Measurements from ENCODE around the gene UVRAG.
"Not testable (repeated sequence)": the region's sequence is repeated elsewhere in the genome, so short reads cannot be mapped to it uniquely, and the experiment has no call there.

Gene UVRAG

DNA sequence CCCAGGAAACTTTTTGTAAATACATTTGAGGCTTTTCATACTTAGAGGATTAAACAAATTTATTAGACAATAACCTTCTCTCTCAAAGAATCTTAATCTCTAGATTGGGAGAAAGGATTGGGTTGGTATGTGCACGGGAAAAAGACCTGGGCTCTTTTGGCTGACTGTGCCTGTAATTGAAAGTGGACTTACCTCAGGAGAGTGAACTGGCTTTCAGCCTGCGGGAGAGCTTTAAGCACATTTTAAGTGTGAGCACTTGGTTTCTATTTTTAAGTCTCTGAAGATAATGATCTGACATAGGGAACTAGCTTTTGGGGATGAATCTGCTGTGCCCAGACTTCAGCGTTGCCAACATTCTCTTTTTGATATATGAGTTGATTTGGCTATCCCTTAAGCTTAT is 35.8 kb downstream of the UVRAG start:
- DNase-seq, result no peak

DNA sequence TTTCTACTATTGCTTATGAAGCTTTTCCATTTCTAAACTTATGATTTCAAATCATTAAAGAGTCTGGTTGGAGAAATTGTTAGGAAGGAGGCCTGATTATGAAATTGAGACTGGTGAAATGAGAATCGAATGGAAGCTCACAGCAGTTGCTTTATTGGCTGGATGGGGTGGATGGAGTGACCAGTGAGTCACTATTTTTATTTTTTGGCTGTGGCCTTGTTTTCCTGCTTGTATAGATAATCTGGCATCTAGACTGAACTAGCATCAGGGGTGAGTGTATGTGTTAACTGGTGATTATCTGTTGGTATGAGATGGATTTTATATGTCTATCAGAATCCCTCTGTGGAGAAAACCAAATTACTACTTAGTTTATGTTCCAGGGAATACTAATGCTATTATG is 36.2 kb downstream of the UVRAG start:
- no peak for DNase-seq

- no peak for DNase-seq
Observed at GRCh38 chr11:75852406-75853017, 37.5 kb downstream of the UVRAG start.

DNA sequence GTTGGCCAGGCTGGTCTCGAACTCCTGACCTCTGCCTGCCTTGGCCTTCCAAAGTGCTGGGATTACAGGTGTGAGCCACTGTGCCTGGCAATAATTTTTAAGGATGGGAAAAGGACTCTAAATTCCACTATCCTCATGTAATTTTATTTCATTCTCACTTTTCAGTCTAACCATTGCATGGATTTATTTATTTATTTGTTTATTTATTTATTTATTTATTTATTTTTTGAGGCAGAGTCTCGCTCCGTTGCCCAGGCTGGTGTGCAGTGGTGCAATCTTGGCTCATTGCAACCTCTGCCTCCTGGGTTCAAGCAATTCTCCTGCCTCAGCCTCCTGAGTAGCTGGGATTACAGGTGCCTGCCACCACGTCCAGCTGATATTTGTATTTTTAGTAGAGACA is 38.6 kb downstream of the UVRAG start:
- not testable (repeated sequence) for DNase-seq

GRCh38 chr11:75853971-75854370 is 39.0 kb downstream of the UVRAG start:
- DNase-seq, result no peak

DNA sequence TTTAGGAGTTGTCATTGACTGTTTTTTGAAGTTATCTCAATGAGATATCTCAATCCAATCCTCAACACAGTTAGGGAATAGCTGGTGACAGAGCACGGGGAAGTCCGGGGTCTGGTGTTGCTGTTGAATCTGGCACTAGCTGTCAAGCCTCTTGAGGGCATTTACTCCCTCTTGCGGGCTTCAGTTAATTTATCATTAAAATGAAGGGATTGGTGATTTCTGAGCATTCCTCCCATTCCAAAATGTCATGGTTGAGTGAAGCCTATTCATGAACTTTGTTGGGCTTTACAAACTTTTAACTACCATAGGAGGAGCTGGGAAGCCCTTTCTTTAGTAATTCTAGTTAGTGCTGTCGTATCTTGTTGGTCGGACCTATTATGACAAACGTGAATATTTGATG is 40.2 kb downstream of the UVRAG start:
- DNase-seq, result no peak

GRCh38 chr11:75856912-75857311 is 41.9 kb downstream of the UVRAG start:
- DNase-seq, result no peak

DNA sequence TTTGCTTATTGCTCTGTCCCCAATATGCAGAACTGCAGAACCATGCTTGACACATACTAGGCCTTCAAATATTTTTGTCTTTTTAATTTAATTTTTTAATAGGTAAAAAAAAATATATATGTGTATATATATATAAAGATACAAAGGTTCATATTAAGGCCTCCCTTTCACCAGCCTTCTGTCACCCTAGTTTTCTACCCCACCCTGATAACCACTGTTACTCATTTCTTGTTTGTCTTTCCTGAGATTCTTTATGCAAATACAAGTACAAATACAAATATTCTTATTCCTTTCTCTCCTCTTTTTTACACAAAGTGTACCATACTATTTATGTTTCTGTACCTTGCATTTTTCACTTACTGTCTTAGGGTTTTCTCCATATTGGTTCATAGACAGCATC is 43.0 kb downstream of the UVRAG start:
- DNase-seq, result no peak

DNA sequence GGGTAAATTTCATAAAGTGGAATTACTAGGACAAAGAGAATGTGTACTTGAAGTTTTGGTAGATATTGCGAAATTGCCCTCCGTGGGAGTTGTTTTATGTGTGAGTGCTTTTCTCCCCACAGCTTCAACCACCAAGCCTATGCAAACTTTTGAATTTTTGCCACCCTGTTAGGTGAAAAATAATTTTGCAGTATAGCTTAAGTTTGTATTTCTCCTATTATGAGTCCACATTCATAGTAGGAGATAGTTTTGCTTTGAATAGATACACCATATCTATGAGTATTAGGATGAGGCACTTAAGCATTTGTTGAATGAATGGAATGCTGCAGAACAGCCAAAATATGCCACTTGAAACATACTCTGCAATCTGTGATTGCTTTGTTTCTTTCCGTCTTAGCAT is 43.6 kb downstream of the UVRAG start:
- no peak for DNase-seq

GRCh38 chr11:75859614-75860013 is 44.6 kb downstream of the UVRAG start:
- DNase-seq, result no peak

GRCh38 chr11:75862437-75862836 is 47.4 kb downstream of the UVRAG start:
- no peak for DNase-seq

DNA sequence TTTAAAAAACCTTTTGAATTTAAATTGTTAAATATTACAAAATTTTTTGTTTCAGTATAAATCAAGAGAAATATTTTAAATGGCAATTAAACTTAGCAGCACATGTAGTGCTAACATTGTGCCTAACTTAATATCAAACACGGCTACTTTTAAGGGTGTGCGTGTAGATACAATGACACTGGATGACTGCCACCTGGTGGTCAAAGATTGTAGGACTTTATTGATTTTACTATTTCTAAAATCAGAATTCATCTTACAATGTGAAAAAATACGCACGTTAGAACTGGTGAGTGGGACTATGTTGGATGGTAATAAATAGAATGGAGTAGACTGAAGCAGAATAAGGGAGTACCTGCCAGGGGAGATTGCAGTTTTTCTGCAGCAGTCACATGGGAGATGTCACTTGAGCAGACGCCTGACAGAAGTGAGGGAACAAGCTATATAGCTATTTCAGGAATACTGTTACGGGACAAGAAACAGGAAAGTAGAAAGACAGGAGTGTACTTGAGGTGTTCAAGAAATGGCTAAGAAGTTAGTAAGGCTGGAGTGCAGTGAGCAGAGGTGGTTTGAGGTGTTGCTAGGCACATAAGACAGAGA is 52.9 kb downstream of the UVRAG start:
- peak; percentile 10 for DNase-seq

DNA sequence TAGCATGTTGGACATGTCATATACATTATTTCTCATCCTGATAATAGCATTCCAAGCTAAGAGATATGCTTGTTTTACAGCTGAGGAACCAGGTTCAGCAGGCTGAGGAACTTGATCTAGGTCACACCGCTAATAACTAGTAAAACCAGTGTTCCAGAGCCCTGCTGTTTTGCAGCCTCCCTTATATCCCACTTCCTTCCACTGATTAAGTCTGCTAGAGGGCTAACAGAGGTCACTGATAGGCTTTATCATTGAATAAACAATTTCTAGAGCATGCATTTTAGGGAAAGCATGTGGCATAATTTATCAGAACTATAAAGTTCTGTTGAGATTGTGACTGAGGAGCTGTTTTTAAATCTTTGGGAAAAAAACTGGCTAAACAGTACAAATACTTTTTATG is 54.0 kb downstream of the UVRAG start:
- no peak for DNase-seq

- DNase-seq, result no peak
Observed at GRCh38 chr11:75869661-75870455, 54.8 kb downstream of the UVRAG start.

DNA sequence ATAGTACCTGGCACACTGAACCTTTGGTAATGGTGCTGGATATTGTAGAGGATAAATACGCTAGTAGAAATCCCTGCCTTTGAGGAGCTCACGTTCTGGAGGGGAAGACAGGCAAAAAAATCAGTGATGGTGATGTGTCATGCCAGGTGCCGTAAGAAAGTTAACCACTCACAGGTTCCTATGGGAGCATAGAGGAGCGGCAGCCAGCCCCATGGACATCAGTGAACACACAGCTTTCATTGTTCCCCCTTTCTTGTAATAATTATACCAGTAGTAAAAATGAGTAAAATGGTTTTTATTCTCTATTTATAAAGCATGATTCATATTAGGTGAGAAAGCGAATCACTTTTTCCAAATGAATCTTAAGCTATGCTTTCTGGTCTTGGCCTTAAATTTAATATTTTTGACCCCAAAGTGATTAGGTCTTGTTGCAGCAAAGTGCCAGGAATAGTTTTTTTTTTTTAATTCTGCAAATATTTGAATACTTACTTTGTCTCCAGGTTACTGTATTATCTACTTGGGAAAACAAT is 57.9 kb downstream of the UVRAG start:
- DNase-seq, result no peak

GRCh38 chr11:75873417-75874221 is 58.6 kb downstream of the UVRAG start:
- no peak for DNase-seq

DNA sequence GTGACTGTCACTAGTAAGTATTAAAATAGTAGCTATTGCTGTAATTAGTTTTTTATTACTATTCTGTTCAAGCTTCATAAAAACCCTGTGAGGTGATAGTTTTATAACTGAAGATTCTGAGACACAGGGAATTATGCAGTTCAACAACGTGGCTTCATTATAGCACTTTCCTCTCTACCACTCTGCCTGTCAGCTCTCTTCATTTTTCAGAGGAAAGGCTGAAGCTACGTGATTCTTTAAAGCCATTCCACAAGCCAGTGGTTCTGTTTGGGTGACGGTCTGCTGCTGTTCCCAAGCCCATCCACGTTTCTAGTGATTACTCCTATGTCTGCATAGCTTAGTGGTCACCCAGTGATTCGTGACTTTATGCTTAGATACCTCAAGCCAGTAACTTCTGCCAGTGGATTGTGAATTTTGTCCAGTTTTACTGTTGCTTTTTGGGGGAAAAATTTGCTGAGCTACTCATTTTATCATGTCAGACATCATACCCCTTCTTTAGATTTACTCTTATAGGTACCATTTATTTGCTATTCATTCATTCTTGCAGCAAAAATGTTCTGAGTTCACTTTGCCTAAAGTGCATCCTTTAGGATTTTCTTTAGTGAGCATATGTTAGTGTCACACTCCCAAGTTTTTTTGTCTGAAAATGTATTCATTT is 59.8 kb downstream of the UVRAG start:
- no peak for DNase-seq

GRCh38 chr11:75877327-75877726 is 62.3 kb downstream of the UVRAG start:
- DNase-seq, result not testable (repeated sequence)

DNA sequence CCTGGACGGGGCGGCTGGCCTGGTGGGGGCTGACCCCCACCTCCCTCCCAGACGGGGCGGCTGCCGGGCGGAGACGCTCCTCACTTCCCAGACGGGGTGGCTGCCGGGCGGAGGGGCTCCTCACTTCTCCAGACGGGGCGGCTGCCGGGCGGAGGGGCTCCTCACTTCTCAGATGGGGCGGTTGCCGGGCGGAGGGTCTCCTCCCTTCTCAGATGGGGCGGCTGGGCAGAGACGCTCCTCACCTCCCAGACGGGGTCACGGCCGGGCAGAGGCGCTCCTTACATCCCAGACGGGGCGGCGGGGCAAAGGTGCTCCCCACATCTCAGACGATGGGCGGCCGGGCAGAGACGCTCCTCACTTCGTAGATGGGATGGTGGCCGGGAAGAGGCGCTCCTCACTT is 62.9 kb downstream of the UVRAG start:
- not testable (repeated sequence) for DNase-seq

DNA sequence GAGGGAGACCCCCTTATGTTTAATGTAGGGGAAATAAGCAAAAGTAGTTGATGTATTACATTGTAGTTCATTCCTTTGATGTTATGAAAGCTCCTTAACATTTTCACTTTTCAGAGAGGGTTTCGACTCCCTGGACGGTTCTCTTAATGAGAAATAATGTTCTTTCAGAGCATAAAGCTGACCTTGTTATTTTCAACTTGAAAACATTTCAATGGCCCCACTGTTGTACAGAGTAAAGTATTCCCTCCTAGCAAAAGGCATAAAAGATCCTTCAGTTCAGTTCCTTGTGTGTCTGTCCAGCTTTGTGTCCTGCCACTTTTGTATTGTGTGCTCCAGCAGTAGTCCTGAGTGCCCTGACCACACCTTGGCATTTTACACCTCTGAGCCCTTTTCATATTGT is 63.9 kb downstream of the UVRAG start:
- no peak for DNase-seq

GRCh38 chr11:75879737-75880136 is 64.7 kb downstream of the UVRAG start:
- no peak for DNase-seq

- DNase-seq, result not testable (repeated sequence)
Observed at GRCh38 chr11:75880343-75880742, 65.3 kb downstream of the UVRAG start.

GRCh38 chr11:75884321-75884720 is 69.3 kb downstream of the UVRAG start:
- no peak for DNase-seq
